Non-pigmented ciliary epithelial cell (primary cell): Measurements from ENCODE around the gene RNF186.
"Not testable (repeated sequence)": the region's sequence is repeated elsewhere in the genome, so short reads cannot be mapped to it uniquely, and the experiment has no call there.

ENCODE experiments used
- DNase-seq: peaks from one replicate; pipeline ENCODE4 v3.0.0-alpha.2; 2010; ENCODE audit warnings: low read depth

RNF186 gene

DNA sequence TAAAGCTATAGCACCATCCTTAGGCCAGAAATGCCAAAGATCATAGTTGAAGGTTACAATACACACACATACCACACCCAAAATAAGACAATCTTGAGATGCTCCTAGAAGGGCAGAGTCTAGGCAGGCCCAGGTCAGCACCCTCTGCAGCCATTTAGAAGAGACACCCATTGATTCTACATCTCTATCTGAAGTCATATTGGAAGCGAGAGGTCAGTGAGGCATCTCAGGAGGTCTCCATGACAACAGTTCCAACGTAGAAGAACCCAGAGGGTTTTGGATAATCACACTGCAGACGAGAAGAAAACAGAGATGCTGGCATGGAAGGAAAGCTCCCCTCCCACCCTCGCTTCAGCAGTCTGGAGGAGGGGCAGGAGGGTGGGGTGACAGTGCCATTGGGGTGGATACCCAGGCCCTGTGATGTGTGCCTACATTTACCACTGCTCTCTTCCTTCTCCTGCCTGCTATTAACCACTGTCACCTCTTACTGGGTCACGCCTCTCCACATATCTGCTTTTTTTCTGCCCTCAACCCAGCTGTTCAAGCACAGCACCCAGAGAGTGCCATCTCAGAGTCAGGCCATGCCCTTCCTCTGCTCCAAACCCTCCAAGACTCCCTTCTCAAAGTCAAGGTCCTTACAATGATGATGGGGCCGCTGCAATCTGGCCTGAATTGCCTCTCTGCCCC is 21.6 kb downstream of the RNF186 start:
- DNase-seq, result no peak

DNA sequence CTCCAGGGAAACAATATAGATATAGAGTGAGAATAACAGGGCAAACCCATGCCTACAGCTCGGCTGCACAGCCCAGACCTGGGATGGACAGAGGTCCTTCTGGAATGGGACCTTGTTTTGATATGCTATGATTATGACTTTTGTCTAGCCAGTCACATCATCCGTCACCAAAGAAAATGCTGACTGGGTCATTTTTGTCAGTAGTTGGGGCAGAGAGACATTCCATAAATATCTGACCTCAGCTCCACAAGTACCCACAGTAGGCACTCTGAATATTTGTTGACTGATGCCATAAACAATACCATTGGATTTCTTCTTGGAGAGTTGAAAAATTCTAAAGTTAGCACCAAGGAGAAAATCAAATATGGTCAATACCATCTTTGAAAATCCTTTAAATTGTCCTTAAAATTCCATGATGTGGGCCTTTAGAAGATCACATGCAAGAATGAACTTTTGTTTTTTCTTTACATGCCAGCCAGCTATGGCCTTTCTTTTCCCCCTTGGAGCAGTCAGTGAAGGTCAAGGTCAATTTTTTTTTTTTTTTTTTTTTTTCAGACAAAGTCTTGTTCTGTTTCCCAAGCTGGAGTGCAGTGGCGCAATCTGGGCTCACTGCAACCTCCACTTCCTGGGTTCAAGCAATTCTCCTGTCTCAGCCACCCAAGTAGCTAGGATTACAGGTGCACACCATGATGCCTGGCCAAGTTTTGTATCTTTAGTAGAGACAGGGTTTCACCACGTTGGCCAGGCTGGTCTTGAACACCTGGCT is 22.7 kb downstream of the RNF186 start:
- no peak for DNase-seq

DNA sequence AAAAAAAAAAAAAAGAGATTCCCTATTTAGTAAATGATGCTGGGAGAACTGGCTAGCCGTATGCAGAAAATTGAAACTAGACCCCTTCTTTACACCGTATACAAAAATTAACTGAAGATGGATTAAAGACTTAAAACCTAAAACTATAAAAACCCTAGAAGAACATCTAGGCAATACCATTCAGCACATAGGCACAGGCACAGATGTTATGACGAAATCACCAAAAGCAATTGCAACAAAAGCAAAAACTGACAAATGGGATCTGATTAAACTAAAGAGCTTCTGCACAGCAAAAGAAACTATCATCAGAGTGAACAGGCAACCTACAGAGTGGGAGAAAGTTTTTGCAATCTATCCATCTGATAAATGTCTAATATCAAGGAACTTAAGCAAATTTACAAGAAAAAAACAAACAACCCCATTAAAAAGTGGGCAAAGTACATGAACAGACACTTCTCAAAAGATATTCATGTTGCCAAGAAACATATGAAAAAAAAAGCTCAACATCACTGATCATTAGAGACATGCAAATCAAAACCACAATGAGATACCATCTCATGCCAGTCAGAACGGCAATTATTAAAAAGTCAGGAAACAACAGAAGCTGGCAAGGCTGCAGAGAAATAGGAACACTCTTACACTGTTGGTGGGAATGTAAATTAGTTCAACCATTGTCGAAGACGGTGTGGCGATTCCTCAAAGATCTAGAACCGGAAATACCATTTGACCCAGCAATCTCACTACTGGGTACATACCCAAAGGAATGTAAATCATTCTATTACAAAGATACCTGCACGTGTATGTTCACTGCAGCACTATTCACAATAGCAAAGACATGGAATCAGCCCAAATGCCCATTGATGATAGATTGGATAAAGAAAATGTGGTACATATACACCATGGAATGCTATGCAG is 24.8 kb downstream of the RNF186 start:
- not testable (repeated sequence) for DNase-seq

DNA sequence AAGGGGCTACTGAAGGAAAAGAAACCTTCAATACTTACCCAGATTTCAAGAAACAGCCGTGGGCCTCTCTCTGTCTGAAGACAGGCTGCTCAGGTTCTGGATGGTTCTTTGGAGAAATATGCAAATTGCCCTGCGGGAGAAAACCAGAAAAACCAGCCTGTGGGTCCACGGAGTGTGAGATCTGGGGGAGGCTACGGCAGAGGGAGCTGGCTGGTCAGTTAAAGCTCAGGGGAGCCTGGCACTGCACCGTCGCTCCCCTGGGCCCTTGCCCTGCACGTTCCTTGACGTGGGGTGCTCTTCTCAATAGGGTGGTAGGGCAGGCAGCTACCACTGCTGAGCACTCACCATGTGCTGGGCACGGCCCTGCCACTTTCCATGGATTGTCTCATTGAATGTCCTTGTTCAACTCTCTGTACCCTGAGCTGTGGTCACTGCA is 28.1 kb downstream of the RNF186 start:
- no peak for DNase-seq

DNA sequence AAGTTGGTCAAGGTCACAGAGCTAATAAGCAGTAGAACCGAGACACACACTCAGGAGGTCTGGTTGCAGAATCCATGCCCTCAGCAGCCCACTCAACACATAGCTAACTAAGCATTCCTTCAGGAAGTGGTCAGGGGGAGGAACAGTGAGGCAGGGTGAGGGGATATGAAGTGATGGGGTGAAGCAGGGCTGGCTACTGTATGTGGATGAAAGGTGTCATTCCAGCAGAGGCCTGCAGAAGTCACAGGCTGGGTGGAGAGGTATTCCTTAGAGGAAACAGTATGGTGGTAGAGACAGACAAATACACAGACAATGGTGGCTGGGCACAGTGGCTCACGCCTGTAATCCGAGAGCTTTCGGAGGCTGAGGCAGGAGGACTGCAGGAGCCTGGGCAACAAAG is 29.4 kb downstream of the RNF186 start:
- DNase-seq, result no peak

DNA sequence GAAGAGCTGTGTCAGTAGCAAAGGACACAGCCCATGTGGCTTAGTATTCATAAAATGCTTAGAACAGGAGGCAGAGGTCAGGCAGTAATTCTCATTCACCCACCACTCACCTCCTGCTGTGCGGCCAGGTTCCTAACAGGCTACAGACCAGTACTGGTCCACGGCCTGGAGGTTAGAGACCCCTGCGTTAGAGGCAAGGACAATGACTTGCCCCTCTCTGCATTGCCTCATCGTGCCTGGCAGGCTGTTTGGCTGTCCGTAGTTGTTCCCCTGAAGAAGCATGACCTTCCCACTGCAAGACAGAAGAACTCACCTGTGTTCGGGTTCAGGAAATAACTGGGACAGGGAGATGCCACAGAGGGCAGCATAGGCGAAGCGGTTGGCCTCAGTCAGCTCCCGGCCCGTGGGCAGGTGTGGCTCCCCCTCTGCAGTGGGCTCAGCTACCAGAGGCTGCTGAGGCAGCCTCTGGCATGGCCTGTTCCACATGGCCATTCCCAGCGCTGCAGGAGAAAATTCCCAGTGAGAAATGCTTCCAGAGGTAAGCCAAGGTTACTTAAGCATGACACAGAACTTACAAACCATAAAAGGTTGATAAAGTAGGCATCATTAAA is 34.7 kb downstream of the RNF186 start:
- DNase-seq, result no peak

DNA sequence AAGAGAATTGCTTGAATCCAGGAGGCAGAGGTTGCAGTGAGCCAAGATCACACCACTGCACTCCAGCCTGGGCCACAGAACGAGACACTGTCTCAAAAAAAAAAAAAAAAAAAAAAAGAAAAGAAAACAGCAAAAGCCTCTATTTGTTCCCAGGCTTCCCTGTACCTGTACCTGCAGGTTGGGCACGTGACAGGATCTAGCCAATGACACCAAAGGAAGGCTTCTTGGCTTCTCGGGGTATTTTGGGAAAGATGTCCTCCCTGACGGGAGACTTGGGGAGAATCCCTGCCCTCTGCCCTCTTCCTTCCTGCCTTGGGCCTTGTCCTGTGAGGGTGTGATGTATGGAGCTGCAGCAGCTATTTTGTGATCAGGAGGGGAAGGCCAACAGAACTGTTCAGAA is 38.1 kb downstream of the RNF186 start:
- DNase-seq, result no peak

DNA sequence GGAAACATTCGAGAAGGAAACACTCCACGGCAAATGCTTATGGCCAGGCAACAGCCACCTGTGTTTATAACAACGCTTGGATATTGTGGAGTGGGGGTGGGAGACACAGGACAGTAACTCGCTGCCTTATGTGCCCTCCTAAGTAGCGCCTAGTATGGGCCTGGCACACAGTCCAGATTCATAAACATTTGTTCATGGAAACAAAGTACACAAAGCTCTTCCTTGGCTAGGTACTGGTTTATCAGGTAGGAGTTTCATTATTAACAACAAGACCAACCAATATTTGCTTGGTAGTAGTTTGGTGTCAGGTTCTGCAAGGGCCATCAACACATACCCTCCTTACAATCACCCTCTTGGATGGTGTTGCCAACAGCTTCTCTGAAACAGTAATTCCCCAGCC is 38.8 kb downstream of the RNF186 start:
- DNase-seq, result no peak

DNA sequence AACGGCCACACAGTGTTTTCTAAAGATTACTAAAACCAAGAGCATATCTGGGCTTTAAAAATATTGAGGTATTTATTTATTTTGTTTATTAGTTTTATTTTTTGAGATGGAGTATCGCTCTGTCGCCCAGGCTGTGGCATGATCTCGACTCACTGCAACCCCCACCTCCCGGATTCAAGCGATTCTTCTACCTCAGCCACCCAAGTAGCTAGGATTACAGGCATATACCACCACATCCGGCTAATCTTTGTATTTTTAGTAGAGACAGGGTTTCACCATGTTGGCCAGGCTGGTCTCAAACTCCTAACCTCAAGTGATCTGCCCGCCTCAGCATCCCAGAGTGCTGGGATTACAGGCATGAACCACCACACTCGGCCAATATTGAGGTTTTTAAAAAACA is 39.3 kb downstream of the RNF186 start:
- DNase-seq, result no peak

DNA sequence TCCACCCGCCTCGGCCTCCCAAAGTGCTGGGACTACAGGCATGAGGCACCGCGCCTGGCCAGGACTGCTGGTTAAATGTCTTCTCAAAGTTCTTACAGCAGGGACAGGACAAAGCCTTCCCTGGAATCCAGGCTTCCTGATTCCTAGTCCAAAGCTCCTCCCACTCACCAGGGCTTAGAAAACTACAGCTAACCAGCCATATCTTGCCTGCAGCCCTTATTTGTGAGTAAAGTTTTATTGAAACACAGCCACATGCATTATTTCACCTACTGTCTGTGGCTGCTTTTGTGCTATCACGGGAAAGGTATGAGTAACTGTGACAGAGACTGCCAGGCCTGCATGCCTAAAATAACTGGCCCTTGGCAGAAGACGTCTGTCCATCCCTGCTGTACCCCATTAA is 39.8 kb downstream of the RNF186 start:
- no peak for DNase-seq

DNA sequence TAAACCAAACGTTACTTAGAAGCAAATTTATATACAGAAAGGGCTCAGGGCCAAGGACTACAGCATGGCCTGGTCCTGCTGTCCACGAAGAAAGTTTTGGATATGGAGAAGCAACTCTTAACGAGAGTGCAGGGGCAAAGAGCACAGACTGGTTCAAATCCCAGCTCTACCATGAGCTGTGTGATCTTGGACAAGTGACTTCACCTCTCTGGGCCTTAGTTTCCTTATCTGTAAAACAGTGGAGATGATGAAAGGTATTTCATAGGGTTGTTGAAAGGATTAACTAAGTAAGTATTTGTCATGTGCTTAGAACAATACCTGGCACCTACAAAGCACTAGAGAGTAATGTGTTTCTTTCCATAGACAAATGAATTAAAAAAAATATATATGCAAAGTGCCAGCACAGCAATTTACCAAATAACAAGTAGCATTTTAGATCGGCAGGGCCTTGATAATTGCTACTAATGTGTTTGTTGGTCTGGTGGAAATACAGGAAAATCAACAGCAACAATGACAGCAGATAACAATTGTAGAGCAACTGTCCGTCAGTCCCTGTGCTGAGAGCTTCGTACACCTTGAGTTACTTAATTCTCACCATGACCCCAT is 40.8 kb downstream of the RNF186 start:
- no peak for DNase-seq

DNA sequence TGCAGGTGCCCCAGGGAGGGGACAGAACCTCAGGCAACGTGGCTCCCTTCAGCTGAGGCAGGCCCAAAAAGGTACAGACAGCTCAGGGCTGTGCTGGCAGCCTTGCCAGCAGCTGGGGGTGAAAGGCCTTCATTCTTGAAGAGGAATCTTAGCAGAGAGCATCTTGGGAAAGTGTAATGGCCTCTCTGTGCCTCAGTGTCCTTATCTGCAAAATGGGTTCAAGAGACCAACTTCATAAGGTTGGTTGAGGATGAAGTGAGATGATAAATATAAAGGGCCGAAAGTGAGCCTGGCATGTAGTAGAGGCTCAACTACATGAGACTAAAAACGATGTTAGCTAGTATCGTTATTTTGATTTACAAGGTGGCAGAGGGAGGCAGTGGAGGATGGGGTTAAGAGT is 41.6 kb downstream of the RNF186 start:
- DNase-seq, result no peak

DNA sequence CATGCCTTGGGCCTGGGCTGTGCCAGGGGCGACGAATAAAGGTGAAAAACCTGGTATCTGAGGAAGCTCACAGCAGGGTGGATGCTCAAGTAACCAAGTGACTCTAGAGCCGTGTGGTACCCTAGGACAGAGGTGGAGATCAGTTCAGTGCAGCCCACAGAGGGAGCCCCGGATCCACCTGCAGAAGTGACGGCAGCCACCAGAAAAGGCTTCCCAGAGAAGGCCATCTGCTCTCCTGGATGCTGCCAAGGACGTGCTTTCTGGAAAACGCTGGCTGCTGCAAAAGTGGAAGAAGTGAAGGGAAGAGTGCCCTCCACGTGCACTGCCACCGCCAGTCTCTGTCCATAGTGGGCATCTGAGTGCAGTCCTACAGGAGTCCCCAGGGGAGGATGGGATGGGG is 43.0 kb downstream of the RNF186 start:
- no peak for DNase-seq

DNA sequence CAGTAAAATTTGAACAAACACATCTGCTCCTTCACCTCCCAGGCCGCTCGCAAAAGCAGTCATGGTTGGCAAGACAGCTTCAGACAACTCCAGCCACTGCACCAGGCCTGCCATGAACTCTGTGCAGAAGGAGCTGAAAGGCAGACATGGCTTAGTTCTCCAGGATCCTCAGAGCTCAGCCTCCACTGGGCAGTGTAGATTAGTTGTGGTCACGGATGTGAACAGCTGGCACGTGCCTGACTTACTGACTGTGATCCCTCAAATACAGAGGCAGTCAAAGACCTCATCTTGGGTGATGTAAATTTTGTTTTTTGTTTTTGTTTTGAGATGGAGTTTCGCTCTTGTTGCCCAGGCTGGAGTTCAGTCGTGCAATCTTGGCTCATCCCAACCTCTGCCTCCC is 43.7 kb downstream of the RNF186 start:
- no peak for DNase-seq

DNA sequence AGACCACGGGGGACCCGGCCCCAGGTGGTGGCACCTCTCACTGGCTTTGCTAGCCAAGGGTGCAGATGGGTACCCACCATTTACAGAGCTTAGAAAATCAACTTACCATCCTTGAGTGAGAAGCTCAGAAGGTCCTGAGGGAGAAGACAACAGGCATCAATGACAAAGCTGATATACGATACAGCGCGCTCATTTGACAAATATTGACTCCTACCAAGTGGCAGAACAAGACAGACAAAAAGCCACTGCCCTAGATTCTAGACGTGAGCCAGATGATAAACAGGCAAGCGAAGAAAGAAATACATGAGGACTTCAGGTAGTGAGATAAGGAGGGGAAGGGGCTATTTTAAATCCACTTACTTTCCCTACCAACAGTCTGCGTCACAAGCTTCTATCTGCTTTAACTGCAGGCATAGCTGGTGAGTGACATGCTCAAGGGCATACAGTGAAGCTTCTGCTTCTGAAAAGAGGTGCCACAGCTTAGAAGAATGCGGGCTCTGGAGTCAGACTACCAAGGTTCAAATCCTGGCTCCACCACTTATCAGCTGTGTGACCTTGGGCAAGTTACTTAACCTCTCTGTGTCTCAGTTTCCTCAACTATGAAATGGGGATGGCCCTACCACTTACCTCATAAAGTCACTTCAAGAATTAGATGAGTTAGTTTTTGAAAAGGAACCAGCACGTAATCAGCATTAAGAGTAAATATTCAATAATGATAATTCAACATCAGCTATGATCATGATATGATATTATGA is 44.5 kb downstream of the RNF186 start:
- no peak for DNase-seq

DNA sequence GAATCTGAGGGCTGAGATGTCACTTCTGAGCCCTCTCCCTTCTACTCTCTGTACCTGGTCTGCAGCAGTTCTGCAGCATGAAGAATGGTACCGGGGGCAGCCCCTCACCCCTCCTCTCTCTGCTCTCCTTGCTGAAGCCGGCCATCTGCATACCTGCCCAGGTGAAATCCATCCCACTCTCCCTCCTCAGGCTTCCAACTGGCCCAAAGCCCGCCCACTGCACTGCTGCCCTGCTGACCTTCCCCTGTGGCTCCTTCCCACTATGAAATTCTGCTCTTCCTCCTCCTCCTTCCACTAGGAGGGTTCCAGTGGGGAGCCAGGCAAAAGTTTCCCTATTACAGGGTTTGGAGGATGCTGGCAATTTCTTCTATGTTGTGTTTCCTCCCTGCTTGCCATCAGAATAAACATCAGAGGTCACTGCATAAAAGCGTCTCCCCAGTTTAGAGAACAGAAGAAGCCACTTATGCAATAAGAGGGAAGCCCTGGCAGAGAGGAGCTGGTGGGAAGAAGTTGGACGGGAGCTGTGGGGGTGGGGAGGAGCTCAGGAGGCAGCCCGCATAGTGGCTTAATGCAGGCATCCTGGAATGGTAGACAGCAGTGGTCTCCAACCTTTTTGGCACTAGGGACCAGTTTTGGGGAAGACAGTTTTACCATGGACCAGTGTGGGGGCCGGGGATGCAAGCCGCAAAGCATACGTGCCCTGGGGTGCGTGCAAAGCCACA is 45.7 kb downstream of the RNF186 start:
- DNase-seq, result no peak

DNA sequence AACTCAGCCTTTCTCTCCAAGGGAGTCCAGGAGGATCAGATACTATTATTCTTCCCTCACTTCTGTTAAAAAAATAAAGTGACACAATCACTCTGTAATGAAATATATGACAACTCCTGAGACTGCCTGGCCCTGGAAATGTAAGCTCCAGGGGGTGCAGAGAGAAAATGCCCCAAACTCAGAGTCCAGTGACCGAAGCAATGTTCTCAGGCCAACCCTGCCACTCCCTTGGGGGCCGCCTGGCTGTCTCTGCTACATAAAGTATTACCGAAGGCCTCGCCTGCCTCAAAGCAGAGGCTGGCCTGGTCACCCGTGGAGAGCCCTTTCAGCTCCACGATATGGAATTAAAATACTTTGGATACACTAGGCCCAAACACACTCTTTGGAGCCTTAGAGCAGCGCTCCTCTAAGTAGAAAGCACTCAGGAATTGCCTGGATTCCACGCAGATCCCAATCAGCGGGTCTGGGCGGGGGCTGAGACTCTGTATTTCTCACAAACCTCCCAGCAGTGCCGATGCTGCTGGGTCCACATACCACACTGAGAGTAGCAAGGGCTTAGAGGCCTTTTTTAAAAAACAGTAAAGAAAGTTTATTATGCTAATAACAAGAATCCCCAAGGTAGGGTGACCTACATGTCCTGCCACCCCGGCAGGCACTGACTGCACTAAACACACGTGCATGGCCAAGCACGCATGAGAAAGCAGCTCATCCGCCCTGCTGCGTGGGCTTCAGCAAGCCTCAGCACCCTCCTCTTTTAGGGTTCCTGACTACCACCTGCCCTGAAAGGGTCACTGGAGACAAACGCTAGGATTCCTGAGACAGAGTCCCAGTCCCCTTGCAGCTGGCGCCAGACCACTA is 46.5 kb downstream of the RNF186 start:
- DNase-seq, result no peak

DNA sequence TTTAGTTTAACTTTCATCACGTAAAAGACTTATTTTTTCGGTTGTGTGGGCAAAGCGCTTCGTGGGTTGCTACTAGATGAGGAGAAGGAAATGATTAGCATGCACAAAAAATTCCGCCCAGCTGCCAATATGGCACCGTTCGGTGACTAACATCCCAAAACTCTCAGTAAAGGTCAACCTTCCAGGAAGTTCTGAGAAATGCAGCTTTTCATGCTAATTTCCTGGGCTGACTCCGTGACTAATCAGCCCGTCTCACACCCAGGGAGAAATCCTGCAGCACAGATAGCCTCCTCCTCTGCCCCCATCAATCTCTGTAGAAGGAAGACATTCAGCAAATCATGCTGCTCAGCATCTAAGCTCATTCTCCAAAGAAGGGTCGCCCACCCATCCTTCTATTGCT is 49.5 kb downstream of the RNF186 start:
- DNase-seq, result peak; percentile 77

DNA sequence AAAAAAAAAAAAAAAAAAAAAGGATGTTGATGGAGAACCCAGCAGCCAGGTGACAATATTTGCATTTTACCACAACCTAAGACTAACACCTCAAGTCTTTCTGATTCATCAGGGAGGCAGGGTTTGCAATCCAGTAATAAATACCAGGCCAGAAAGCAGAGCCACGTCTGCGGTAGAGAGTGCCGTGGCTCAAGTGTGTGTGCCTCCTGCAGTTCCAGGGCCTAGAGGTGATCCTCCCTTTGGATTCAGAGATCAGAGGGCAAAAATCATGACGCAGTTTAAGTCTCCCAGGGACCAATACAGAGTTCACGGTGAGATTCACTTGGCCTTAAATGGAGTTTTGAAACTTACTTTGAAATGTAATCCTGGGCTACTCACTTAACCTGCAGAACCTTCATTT is 50.2 kb downstream of the RNF186 start:
- no peak for DNase-seq
